GM23338 (cell line): ENCODE measurements around the gene SAP130. TPM values are rescaled to one million over a fixed set of nuclear protein-coding genes. Genes with fewer than 3 reads are reported as not detected.

Experiments used
- CREB1 ChIP-seq: fragments of 250-450 bp; sonication (Bioruptor Pico); IDR thresholded peaks from 2 replicates; pipeline ENCODE4 v1.5.0; 2020; ENCODE audit warnings: low read depth, mild to moderate bottlenecking, moderate library complexity
- EZH2phosphoT487 ChIP-seq: fragments of 200-600 bp; sonication (generic); IDR thresholded peaks from one replicate; pipeline ENCODE4 v1.8.1; 2018; ENCODE audit warnings: antibody characterized with exemption; ENCODE audit not compliant: unreplicated experiment
- POLR2AphosphoS5 ChIP-seq: IDR thresholded peaks from 2 replicates; pipeline ENCODE4 v1.6.1; 2016; ENCODE audit warnings: antibody characterized with exemption, low read depth
- STAT1 ChIP-seq: IDR thresholded peaks from one replicate; pipeline ENCODE4 v1.6.1; 2016; ENCODE audit warnings: antibody characterized with exemption; ENCODE audit not compliant: unreplicated experiment
- ZNF114 ChIP-seq: fragments of 250-450 bp; sonication (Bioruptor Pico); IDR thresholded peaks from 2 replicates; pipeline ENCODE4 v1.5.0; 2020; ENCODE audit warnings: mild to moderate bottlenecking, moderate library complexity
- polyA plus RNA-seq: library from polyadenylated mRNA; unstranded; fragments of >200 nt; fragmentation: Nextera tagmentation; extraction: Ambion mirVana; gene quantifications from 2 replicates; pipeline ENCODE4 v1.2.1, GENCODE V29; 2016
- total RNA-seq: library from RNA; depleted of rRNA; stranded (reverse); fragments of >200 nt; shearing (Covaris generic); gene quantifications from 2 replicates; pipeline ENCODE4 v1.2.3, GENCODE V29; 2014
- TF ChIP-seq, protein P1 (sequence below): fragments of 250-450 bp; sonication (Bioruptor Pico); IDR thresholded peaks from 2 replicates; pipeline ENCODE4 v1.5.0; 2020; ENCODE audit warnings: mild to moderate bottlenecking, moderate library complexity
- TF ChIP-seq, protein P2 (sequence below), 2 experiments: fragments of 200-600 bp in 1 of 2; sonication (generic) in 1 of 2; conservative IDR thresholded peaks; 2 replicates each; pipeline versions ENCODE4 v1.5.1 to v1.6.1; 2016 to 2017; ENCODE audit warnings: antibody characterized with exemption in 2 of 2, low read depth in 2 of 2, mild to moderate bottlenecking in 2 of 2, moderate library complexity in 1 of 2
- TF ChIP-seq, protein P3 (sequence below): IDR thresholded peaks from one replicate; pipeline ENCODE4 v1.6.1; 2018; ENCODE audit warnings: antibody characterized with exemption; ENCODE audit not compliant: unreplicated experiment

Gene SAP130
- total and polyA plus RNA-seq, 2 experiments from 2014 or later: 19.5 to 35.1 TPM

GRCh38 chr2:128017561-128017960 lies 10.3 kb downstream of the SAP130 start (continued):
- TF ChIP-seq, protein P1, sequence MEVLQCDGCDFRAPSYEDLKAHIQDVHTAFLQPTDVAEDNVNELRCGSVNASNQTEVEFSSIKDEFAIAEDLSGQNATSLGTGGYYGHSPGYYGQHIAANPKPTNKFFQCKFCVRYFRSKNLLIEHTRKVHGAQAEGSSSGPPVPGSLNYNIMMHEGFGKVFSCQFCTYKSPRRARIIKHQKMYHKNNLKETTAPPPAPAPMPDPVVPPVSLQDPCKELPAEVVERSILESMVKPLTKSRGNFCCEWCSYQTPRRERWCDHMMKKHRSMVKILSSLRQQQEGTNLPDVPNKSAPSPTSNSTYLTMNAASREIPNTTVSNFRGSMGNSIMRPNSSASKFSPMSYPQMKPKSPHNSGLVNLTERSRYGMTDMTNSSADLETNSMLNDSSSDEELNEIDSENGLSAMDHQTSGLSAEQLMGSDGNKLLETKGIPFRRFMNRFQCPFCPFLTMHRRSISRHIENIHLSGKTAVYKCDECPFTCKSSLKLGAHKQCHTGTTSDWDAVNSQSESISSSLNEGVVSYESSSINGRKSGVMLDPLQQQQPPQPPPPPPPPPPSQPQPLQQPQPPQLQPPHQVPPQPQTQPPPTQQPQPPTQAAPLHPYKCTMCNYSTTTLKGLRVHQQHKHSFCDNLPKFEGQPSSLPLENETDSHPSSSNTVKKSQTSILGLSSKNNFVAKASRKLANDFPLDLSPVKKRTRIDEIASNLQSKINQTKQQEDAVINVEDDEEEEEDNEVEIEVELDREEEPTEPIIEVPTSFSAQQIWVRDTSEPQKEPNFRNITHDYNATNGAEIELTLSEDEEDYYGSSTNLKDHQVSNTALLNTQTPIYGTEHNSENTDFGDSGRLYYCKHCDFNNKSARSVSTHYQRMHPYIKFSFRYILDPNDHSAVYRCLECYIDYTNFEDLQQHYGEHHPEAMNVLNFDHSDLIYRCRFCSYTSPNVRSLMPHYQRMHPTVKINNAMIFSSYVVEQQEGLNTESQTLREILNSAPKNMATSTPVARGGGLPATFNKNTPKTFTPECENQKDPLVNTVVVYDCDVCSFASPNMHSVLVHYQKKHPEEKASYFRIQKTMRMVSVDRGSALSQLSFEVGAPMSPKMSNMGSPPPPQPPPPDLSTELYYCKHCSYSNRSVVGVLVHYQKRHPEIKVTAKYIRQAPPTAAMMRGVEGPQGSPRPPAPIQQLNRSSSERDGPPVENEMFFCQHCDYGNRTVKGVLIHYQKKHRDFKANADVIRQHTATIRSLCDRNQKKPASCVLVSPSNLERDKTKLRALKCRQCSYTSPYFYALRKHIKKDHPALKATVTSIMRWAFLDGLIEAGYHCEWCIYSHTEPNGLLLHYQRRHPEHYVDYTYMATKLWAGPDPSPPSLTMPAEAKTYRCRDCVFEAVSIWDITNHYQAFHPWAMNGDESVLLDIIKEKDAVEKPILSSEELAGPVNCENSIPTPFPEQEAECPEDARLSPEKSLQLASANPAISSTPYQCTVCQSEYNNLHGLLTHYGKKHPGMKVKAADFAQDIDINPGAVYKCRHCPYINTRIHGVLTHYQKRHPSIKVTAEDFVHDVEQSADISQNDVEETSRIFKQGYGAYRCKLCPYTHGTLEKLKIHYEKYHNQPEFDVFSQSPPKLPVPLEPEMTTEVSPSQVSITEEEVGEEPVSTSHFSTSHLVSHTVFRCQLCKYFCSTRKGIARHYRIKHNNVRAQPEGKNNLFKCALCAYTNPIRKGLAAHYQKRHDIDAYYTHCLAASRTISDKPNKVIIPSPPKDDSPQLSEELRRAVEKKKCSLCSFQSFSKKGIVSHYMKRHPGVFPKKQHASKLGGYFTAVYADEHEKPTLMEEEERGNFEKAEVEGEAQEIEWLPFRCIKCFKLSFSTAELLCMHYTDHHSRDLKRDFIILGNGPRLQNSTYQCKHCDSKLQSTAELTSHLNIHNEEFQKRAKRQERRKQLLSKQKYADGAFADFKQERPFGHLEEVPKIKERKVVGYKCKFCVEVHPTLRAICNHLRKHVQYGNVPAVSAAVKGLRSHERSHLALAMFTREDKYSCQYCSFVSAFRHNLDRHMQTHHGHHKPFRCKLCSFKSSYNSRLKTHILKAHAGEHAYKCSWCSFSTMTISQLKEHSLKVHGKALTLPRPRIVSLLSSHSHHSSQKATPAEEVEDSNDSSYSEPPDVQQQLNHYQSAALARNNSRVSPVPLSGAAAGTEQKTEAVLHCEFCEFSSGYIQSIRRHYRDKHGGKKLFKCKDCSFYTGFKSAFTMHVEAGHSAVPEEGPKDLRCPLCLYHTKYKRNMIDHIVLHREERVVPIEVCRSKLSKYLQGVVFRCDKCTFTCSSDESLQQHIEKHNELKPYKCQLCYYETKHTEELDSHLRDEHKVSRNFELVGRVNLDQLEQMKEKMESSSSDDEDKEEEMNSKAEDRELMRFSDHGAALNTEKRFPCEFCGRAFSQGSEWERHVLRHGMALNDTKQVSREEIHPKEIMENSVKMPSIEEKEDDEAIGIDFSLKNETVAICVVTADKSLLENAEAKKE: no peak
- TF ChIP-seq, protein P2, sequence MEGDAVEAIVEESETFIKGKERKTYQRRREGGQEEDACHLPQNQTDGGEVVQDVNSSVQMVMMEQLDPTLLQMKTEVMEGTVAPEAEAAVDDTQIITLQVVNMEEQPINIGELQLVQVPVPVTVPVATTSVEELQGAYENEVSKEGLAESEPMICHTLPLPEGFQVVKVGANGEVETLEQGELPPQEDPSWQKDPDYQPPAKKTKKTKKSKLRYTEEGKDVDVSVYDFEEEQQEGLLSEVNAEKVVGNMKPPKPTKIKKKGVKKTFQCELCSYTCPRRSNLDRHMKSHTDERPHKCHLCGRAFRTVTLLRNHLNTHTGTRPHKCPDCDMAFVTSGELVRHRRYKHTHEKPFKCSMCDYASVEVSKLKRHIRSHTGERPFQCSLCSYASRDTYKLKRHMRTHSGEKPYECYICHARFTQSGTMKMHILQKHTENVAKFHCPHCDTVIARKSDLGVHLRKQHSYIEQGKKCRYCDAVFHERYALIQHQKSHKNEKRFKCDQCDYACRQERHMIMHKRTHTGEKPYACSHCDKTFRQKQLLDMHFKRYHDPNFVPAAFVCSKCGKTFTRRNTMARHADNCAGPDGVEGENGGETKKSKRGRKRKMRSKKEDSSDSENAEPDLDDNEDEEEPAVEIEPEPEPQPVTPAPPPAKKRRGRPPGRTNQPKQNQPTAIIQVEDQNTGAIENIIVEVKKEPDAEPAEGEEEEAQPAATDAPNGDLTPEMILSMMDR (conservative IDR thresholded peaks at IDR 0.05; ENCODE audit: low read depth in 2 of 2): no peak
- TF ChIP-seq POLR2AphosphoS5: no peak
- TF ChIP-seq CREB1: no peak
- no peak for TF ChIP-seq EZH2phosphoT487
- TF ChIP-seq STAT1: no peak
- TF ChIP-seq, protein P3, sequence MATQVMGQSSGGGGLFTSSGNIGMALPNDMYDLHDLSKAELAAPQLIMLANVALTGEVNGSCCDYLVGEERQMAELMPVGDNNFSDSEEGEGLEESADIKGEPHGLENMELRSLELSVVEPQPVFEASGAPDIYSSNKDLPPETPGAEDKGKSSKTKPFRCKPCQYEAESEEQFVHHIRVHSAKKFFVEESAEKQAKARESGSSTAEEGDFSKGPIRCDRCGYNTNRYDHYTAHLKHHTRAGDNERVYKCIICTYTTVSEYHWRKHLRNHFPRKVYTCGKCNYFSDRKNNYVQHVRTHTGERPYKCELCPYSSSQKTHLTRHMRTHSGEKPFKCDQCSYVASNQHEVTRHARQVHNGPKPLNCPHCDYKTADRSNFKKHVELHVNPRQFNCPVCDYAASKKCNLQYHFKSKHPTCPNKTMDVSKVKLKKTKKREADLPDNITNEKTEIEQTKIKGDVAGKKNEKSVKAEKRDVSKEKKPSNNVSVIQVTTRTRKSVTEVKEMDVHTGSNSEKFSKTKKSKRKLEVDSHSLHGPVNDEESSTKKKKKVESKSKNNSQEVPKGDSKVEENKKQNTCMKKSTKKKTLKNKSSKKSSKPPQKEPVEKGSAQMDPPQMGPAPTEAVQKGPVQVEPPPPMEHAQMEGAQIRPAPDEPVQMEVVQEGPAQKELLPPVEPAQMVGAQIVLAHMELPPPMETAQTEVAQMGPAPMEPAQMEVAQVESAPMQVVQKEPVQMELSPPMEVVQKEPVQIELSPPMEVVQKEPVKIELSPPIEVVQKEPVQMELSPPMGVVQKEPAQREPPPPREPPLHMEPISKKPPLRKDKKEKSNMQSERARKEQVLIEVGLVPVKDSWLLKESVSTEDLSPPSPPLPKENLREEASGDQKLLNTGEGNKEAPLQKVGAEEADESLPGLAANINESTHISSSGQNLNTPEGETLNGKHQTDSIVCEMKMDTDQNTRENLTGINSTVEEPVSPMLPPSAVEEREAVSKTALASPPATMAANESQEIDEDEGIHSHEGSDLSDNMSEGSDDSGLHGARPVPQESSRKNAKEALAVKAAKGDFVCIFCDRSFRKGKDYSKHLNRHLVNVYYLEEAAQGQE: no peak
- TF ChIP-seq ZNF114 (CRISPR knock-in tag): no peak
